Kidney tubule cell (primary cell): Measurements from ENCODE around the gene ADAMTS13.

Source experiments
- DNase-seq: peaks from one replicate; pipeline ENCODE4 v3.0.0-alpha.2; 2018; ENCODE audit warnings: low spot score

Gene ADAMTS13

GRCh38 chr9:133454943-133455673, 32.9 kb downstream of the ADAMTS13 start:
- DNase-seq = no peak

GRCh38 chr9:133455936-133456335, 33.8 kb downstream of the ADAMTS13 start:
- DNase-seq = no peak

- DNase-seq = no peak
These were observed 34.2 kb downstream of the ADAMTS13 start for GRCh38 chr9:133456409-133456808.

- DNase-seq = no peak
These were observed 35.1 kb downstream of the ADAMTS13 start for GRCh38 chr9:133457233-133457632.

- DNase-seq = no peak
These were observed 35.6 kb downstream of the ADAMTS13 start for GRCh38 chr9:133457748-133458147.

GRCh38 chr9:133458643-133459312, 36.6 kb downstream of the ADAMTS13 start:
- no peak for DNase-seq

- peak; percentile 96 for DNase-seq
These were observed 37.6 kb downstream of the ADAMTS13 start, which contains the start of gene CACFD1 for GRCh38 chr9:133459476-133460404. Gene CACFD1, plus strand, starts transcription at chr9:133459978. Its CDS starts 89 bp downstream, at chr9:133460067.

GRCh38 chr9:133460405-133461175, 38.4 kb downstream of the ADAMTS13 start:
- peak; percentile 76 for DNase-seq

GRCh38 chr9:133461975-133462374, 39.8 kb downstream of the ADAMTS13 start:
- peak; percentile 39 for DNase-seq

- DNase-seq = peak; percentile 22
These were observed 41.2 kb downstream of the ADAMTS13 start for GRCh38 chr9:133463234-133463863.

- DNase-seq = no peak
These were observed 41.9 kb downstream of the ADAMTS13 start for GRCh38 chr9:133463864-133464615.

GRCh38 chr9:133464638-133465037, 42.5 kb downstream of the ADAMTS13 start:
- no peak for DNase-seq

GRCh38 chr9:133465984-133466383, 43.8 kb downstream of the ADAMTS13 start:
- DNase-seq = no peak

GRCh38 chr9:133467101-133467500, 44.9 kb downstream of the ADAMTS13 start:
- DNase-seq = no peak

- DNase-seq = no peak
These were observed 46.2 kb downstream of the ADAMTS13 start for GRCh38 chr9:133468374-133468773.

GRCh38 chr9:133468777-133469421, 46.7 kb downstream of the ADAMTS13 start:
- DNase-seq = peak; percentile 14

- peak; percentile 6 for DNase-seq
These were observed 48.3 kb downstream of the ADAMTS13 start for GRCh38 chr9:133470427-133470924.

GRCh38 chr9:133470988-133471387, 48.8 kb downstream of the ADAMTS13 start:
- no peak for DNase-seq

GRCh38 chr9:133471551-133472276, 49.5 kb downstream of the ADAMTS13 start:
- DNase-seq = no peak
